Spleen (tissue), 11 donors: ENCODE results near the gene DSN1. TPM values are rescaled to one million over a fixed set of nuclear protein-coding genes. Genes with fewer than 3 reads are reported as not detected.

ENCODE experiments used
- DNase-seq: peaks from one replicate; pipeline ENCODE4 v3.0.0-alpha.2; 2020
- H3K27ac ChIP-seq, 8 donors: fragments of 200-600 bp; sonication (generic) in 7 of 8; 1 replicate in 4 of 8; 2 replicates in 4 of 8; pipeline versions ENCODE4 v1.5.0 to v1.8.0; 2016 to 2021; ENCODE audit warnings: inconsistent platforms in 4 of 8, mild to moderate bottlenecking in 4 of 8, moderate library complexity in 1 of 8
- H3K27me3 ChIP-seq, 7 donors: fragments of 200-600 bp; sonication (generic) in 6 of 7; replicated peaks in 1 of 7; 1 replicate in 4 of 7; 2 replicates in 3 of 7; pipeline versions ENCODE4 v1.5.0 to v1.8.0; 2016 to 2021; ENCODE audit warnings: inconsistent platforms in 3 of 7, mild to moderate bottlenecking in 1 of 7
- H3K36me3 ChIP-seq, 6 donors: fragments of 200-600 bp; sonication (generic) in 5 of 6; 1 replicate in 4 of 6; 2 replicates in 2 of 6; pipeline versions ENCODE4 v1.5.0 to v1.8.0; 2016 to 2021; ENCODE audit warnings: inconsistent platforms in 2 of 6
- H3K4me1 ChIP-seq, 6 donors: fragments of 200-600 bp; sonication (generic) in 5 of 6; 1 replicate in 3 of 6; 2 replicates in 3 of 6; pipeline versions ENCODE4 v1.5.0 to v1.8.0; 2016 to 2021; ENCODE audit warnings: inconsistent platforms in 3 of 6
- H3K4me3 ChIP-seq, 8 donors: fragments of 200-600 bp; sonication (generic) in 7 of 8; 1 replicate in 4 of 8; 2 replicates in 4 of 8; pipeline versions ENCODE4 v1.5.0 to v1.8.0; 2016 to 2021; ENCODE audit warnings: inconsistent platforms in 4 of 8, mild to moderate bottlenecking in 4 of 8, moderate library complexity in 2 of 8
- H3K9me3 ChIP-seq, 8 donors: fragments of 200-600 bp; sonication (generic) in 7 of 8; 1 replicate in 4 of 8; 2 replicates in 4 of 8; pipeline versions ENCODE4 v1.5.0 to v1.8.0; 2016 to 2021; ENCODE audit warnings: inconsistent platforms in 4 of 8
- POLR2A ChIP-seq, 3 donors: fragments of 450-650 bp; IDR thresholded peaks; one replicate each; pipeline ENCODE4 v1.5.1; 2017; ENCODE audit warnings: antibody characterized with exemption in 3 of 3, mild to moderate bottlenecking in 1 of 3
- POLR2AphosphoS5 ChIP-seq, 3 donors: sonication (generic); formaldehyde crosslinking; IDR thresholded peaks; one replicate each; pipeline ENCODE4 v1.5.1; 2017; ENCODE audit warnings: antibody characterized with exemption in 3 of 3
- WGBS, 5 donors: extraction: QIAGEN DNeasy Blood & Tissue Kit in 3 of 5; methylation state at CpG; one replicate each; pipeline versions ENCODE4 v1.1.5 to v1.1.7; 2013 to 2018; 5-methylcytosine and 5-hydroxymethylcytosine counted together
- intact Hi-C: fragments of 100-400 bp; cut with DNase I; formaldehyde crosslinking; loops from one replicate; pipeline ENCODE4 v1.15.0; 2023; ENCODE audit warnings: low total_unique reads
- polyA plus RNA-seq, 3 donors: library from polyadenylated mRNA; stranded (reverse); fragments of 200-250 nt; gene quantifications; one replicate each; pipeline ENCODE4 v1.2.1, GENCODE V29; 2013
- total RNA-seq, 7 donors: library from RNA; depleted of rRNA in 3 of 7; stranded (reverse); fragments of >200 nt in 3 of 7; fragmentation: NEBNext Ultra II Directional in 4 of 7; extraction: Animal tissue kit (Norgen Biotek cat#: 25700) in 4 of 7; gene quantifications; one replicate each; pipeline versions ENCODE4 v1.1.0 to v1.2.1, GENCODE V29; 2016 to 2021
- TF ChIP-seq, protein P1 (sequence below), 11 experiments: fragments of 200-600 bp in 7 of 11; fragments of 450-650 bp in 4 of 11; sonication (generic) in 4 of 11; IDR thresholded peaks in 8 of 11; conservative IDR thresholded peaks in 3 of 11; 1 replicate in 7 of 11; 2 replicates in 4 of 11; pipeline versions ENCODE4 v1.4.0 to v1.8.0; 2016 to 2021; ENCODE audit warnings: antibody characterized with exemption in 11 of 11, inconsistent platforms in 4 of 11, mild to moderate bottlenecking in 1 of 11
- donor health status: healthy with polysubstance abuse.
- donor health status: DM: no; HTN: no; CAD: no; lungs with moderate emphysema.
- donor health status: DM: no; HTN: no; CAD: no.
- donor health status: Bipolar disorder and iron deficiency.
- donor health status: healthy.
- donor health status: DM: no; HTN: no; CAD: no.
- donor health status: DM: yes; HTN: yes; CAD: no.

Gene DSN1
- total and polyA plus RNA-seq, 10 donors: 8.6 to 16.7 (median 11.8) TPM

DNA sequence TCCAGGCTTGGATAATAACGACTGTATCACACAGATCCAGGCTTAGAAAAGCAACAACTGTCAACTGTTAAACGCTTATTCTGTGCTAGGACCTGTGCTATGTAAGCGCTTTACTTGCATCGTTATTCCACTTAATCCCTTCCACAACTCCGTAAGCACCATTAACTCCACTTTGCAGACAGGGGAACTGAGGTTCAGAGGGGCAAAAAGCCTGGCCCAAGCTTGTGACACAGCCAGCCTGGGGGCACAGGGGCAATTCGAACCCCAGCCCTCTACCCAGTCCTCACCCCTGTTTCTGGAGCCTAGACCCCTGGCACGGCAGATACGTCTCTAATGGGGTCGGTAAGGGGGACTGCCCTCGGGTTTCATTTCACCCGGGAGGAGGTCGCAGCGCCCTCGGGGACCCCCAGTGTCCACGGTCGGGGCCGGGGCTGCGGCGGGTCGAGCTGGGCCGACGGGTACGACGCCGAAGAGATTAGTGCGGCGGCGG, 411 bp downstream of the DSN1 start:
- peak overlapping the region; percentile 38 to 88 (median 78) for H3K4me3 ChIP-seq
- DNase-seq: no peak
- peaks cover 7 to 57% (median 28%) of the 10 kb centered on the region in 6 donors for H3K4me1 ChIP-seq
- peak overlapping the region; percentile 88 to 96 (median 92) for H3K27ac ChIP-seq
- 2 to 16% (median 3%) methylated on average over 5 to 28 of the region's 28 CpGs for WGBS, 5 donors
- no peaks in the 10 kb centered on the region for H3K27me3 ChIP-seq
- no peaks in the 10 kb centered on the region for H3K9me3 ChIP-seq
- H3K36me3 ChIP-seq: peaks cover 0 to 25% (median 3%) of the 10 kb centered on the region in 6 donors
- intact Hi-C loops: no loop called here
- no peak for TF ChIP-seq POLR2AphosphoS5 (IDR thresholded peaks at IDR 0.05)
- TF ChIP-seq POLR2A (IDR thresholded peaks at IDR 0.05): no peak
- TF ChIP-seq, protein P1, sequence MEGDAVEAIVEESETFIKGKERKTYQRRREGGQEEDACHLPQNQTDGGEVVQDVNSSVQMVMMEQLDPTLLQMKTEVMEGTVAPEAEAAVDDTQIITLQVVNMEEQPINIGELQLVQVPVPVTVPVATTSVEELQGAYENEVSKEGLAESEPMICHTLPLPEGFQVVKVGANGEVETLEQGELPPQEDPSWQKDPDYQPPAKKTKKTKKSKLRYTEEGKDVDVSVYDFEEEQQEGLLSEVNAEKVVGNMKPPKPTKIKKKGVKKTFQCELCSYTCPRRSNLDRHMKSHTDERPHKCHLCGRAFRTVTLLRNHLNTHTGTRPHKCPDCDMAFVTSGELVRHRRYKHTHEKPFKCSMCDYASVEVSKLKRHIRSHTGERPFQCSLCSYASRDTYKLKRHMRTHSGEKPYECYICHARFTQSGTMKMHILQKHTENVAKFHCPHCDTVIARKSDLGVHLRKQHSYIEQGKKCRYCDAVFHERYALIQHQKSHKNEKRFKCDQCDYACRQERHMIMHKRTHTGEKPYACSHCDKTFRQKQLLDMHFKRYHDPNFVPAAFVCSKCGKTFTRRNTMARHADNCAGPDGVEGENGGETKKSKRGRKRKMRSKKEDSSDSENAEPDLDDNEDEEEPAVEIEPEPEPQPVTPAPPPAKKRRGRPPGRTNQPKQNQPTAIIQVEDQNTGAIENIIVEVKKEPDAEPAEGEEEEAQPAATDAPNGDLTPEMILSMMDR (IDR thresholded peaks at IDR 0.05 in 8 of 11, conservative IDR thresholded peaks at IDR 0.05 in 3 of 11): no peak

DNA sequence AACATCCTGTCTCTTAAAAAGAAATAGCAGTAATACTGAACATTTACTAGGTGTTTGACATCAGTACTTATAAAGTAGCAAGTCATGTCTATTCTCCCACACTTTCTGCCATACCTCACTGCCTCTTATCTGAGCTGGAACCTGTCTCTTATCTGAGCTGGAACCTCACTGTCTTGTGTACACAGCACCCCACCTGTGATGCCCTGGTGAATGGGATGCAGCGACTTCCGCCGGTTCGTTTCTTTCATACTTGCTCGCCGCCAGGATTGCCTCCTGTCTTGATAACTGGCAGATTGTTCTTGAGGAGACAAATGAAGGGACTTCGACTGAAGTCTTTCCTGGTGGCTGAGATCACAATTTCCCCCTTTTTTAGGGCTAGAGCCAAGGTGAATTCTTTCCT, 2.9 kb downstream of the DSN1 start:
- no peak overlapping the region for H3K27ac ChIP-seq
- 92 to 97% (median 95%) methylated on average over 7 of the region's 7 CpGs for WGBS, 5 donors
- H3K9me3 ChIP-seq: no peaks in the 10 kb centered on the region
- intact Hi-C loops: no loop called here
- H3K36me3 ChIP-seq: peaks cover 0 to 50% (median 3%) of the 10 kb centered on the region in 6 donors
- TF ChIP-seq POLR2AphosphoS5 (IDR thresholded peaks at IDR 0.05) (no peak), POLR2A (IDR thresholded peaks at IDR 0.05) (no peak)
- TF ChIP-seq, protein P1 (IDR thresholded peaks at IDR 0.05 in 8 of 11, conservative IDR thresholded peaks at IDR 0.05 in 3 of 11): no peak
- no peak overlapping the region for H3K4me3 ChIP-seq
- peaks cover 7 to 57% (median 28%) of the 10 kb centered on the region in 6 donors for H3K4me1 ChIP-seq
- DNase-seq: peak; percentile 54
- no peaks in the 10 kb centered on the region for H3K27me3 ChIP-seq

DNA sequence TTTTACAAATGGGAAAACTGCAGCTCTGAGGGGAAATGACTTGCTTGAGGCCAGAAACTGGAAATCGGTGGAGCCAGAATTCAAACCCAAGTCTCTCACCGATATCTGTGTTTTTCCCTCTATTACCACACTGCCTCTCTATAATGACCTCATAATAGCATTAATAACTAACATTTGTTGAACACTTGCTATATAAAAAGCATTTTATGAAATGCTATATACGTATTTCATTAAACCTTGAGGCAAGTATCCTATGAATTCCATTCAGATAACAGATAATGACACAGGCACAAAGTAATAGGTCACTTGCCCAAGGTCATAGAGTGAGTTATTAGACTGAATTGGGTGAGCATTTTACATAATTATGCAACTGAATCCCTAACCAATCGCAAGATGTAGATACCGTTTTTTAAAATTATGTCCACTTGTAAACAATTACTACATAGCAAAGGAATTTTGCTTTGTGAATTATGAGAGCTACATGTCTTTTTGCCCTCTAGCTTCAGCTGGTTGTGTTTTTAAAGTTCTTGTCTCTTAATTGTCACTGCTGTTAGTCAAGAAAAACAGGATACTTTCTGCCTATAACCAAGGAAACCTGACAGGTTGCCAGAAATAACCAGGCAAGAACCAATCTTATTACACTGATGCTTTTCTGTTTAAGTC, 4.7 kb downstream of the DSN1 start:
- WGBS, 5 donors: 81 to 87% (median 84%) methylated on average over 5 of the region's 5 CpGs
- intact Hi-C loops: no loop called here
- no peak overlapping the region for H3K27ac ChIP-seq

DNA sequence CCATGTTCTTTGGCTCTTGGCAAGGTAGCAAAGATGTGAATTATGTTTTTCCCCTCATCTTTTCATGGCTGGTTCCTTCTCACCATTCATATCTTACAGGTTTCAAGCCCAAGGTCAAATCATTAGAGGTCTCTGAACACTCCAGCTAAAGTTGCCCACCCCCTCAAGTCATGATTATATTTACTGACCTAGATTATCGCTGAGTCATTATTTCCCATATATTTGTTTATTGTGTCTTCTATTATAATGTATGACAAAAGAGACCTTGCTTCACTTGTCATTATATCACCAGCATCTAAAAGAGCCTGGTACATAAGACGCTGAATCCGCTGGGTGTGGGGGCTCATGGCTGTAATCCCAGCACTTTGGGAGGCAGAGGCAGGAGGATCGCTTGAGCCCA, 12.4 kb downstream of the DSN1 start:
- intact Hi-C loops: no loop called here
- Histone ChIP-seq H3K27ac (peak overlapping the region in 2 of 8 donors; percentile 2 to 14), H3K4me3 (no peak overlapping the region), H3K36me3 (peaks cover 0 to 56% (median under 1%) of the 10 kb centered on the region in 6 donors), H3K9me3 (no peaks in the 10 kb centered on the region), H3K27me3 (no peaks in the 10 kb centered on the region), H3K4me1 (peaks cover 7 to 28% (median 26%) of the 10 kb centered on the region in 6 donors)
- 92 to 98% (median 96%) methylated on average over 4 of the region's 4 CpGs for WGBS, 5 donors
- no peak for DNase-seq
- no peak for TF ChIP-seq POLR2A (IDR thresholded peaks at IDR 0.05)
- no peak for TF ChIP-seq POLR2AphosphoS5 (IDR thresholded peaks at IDR 0.05)
- TF ChIP-seq, protein P1 (IDR thresholded peaks at IDR 0.05 in 8 of 11, conservative IDR thresholded peaks at IDR 0.05 in 3 of 11): no peak

More for the DNA sequence above, 4.7 kb downstream of the DSN1 start:
- Histone ChIP-seq H3K4me1 (peaks cover 7 to 40% (median 16%) of the 10 kb centered on the region in 6 donors), H3K9me3 (no peaks in the 10 kb centered on the region), H3K27me3 (no peaks in the 10 kb centered on the region), H3K4me3 (no peak overlapping the region), H3K36me3 (peaks cover 0 to 65% (median 3%) of the 10 kb centered on the region in 6 donors)
- TF ChIP-seq POLR2A (IDR thresholded peaks at IDR 0.05) (no peak), POLR2AphosphoS5 (IDR thresholded peaks at IDR 0.05) (no peak)
- TF ChIP-seq, protein P1 (IDR thresholded peaks at IDR 0.05 in 8 of 11, conservative IDR thresholded peaks at IDR 0.05 in 3 of 11): no peak
- no peak for DNase-seq
